HCT116 (cell line): Measurements from ENCODE around the gene C4orf50. TPM values are rescaled to one million over a fixed set of nuclear protein-coding genes. Genes with fewer than 3 reads are reported as not detected.

Experiments
- ATAC-seq: fragments of 200-7000 bp; cut with Tn5 transposase; 2 replicates; pipeline ENCODE4 v1.9.1; 2020; ENCODE audit warnings: mild to moderate bottlenecking, moderate library complexity
- BruUV-seq: library from RNA; stranded (reverse); fragments of 400-500 nt; replicated peaks from 2 replicates; lab custom pipeline; 2021; lab: Mats Ljungman, UMichigan
- CTCF ChIA-PET: fragments of 300-600 bp; sonication (Branson Sonifier 250); formaldehyde crosslinking; loops from one replicate; lab custom pipeline; 2021; ENCODE audit warnings: antibody characterized with exemption; lab: Charles Lee
- POLR2A ChIA-PET: fragments of 300-600, 350-600 bp; sonication (Branson Sonifier 250); formaldehyde crosslinking; loops from one replicate; lab custom pipeline; 2021; ENCODE audit warnings: antibody characterized with exemption; lab: Charles Lee
- RAD21 ChIA-PET, 2 experiments: fragments of 300-600 bp; sonication (Branson Sonifier 250); formaldehyde crosslinking; loops; one replicate each; lab custom pipeline; 2023; ENCODE audit warnings: low total read pairs in 2 of 2; ENCODE audit not compliant: uncharacterized antibody in 2 of 2, unreplicated experiment in 2 of 2, low non-redundant PET in 1 of 2; lab: Charles Lee
- DNase-seq: peaks from one replicate; pipeline ENCODE4 v3.0.0-alpha.2; 2010; ENCODE audit warnings: low read depth, low spot score
- H2AFZ ChIP-seq: fragments of 200-600 bp; shearing (Covaris generic), sonication (generic); 2 replicates; pipeline ENCODE4 v1.6.1; 2017; ENCODE audit warnings: low read depth, mixed run types, mixed read lengths, antibody characterized with exemption, low read length; ENCODE audit not compliant: poor library complexity, severe bottlenecking
- H3K27ac ChIP-seq: 2 replicates; pipeline ENCODE4 v1.5.1; 2012; ENCODE audit warnings: low read depth, low read length
- H3K27me3 ChIP-seq: fragments of 200-600 bp; sonication (generic); 2 replicates; pipeline ENCODE4 v1.6.1; 2016; ENCODE audit warnings: mixed run types, low read length, mixed read lengths; ENCODE audit not compliant: insufficient read depth
- H3K36me3 ChIP-seq, 2 experiments: fragments of 200-500 bp in 1 of 2; fragments of 200-600 bp in 1 of 2; sonication (Bioruptor generic) in 1 of 2; sonication (generic) in 1 of 2; 2 replicates each; pipeline versions ENCODE4 v1.5.1 to v1.6.1; 2014 to 2016; ENCODE audit warnings: low read length in 2 of 2, inconsistent platforms in 1 of 2, mixed read lengths in 1 of 2, mixed run types in 1 of 2; ENCODE audit not compliant: insufficient read depth in 2 of 2, control insufficient read depth in 1 of 2
- H3K4me1 ChIP-seq, 2 experiments: fragments of 200-600 bp in 1 of 2; sonication (generic) in 1 of 2; 2 replicates each; pipeline versions ENCODE4 v1.5.1 to v1.6.1; 2012 to 2017; ENCODE audit warnings: low read length in 2 of 2, inconsistent platforms in 1 of 2, mild to moderate bottlenecking in 1 of 2, mixed read lengths in 1 of 2, mixed run types in 1 of 2, moderate library complexity in 1 of 2; ENCODE audit not compliant: insufficient read depth in 2 of 2, control insufficient read depth in 1 of 2
- H3K4me2 ChIP-seq: fragments of 200-600 bp; sonication (generic); 2 replicates; pipeline ENCODE4 v1.6.1; 2017; ENCODE audit warnings: mixed run types, low read length, mixed read lengths
- H3K4me3 ChIP-seq, 2 experiments: fragments of 200-600 bp in 1 of 2; sonication (generic) in 1 of 2; replicated peaks in 1 of 2; 2 replicates each; pipeline ENCODE4 v1.5.1; 2011 to 2016; ENCODE audit warnings: low read length in 2 of 2, control low read depth in 1 of 2, low read depth in 1 of 2, mild to moderate bottlenecking in 1 of 2, mixed read lengths in 1 of 2, mixed run types in 1 of 2
- H3K79me2 ChIP-seq: fragments of 200-600 bp; sonication (generic); 2 replicates; pipeline ENCODE4 v1.6.1; 2017; ENCODE audit warnings: mild to moderate bottlenecking, mixed run types, low read length, moderate library complexity, mixed read lengths; ENCODE audit not compliant: insufficient read depth
- H3K9ac ChIP-seq: fragments of 200-600 bp; sonication (generic); 2 replicates; pipeline ENCODE4 v1.6.1; 2016; ENCODE audit warnings: low read length, mixed read lengths
- H3K9me2 ChIP-seq: fragments of 200-600 bp; sonication (generic), shearing (Covaris generic); 2 replicates; pipeline ENCODE4 v1.6.1; 2017; ENCODE audit warnings: mixed run types, mild to moderate bottlenecking, moderate library complexity; ENCODE audit not compliant: insufficient read depth
- H3K9me3 ChIP-seq, 2 experiments: fragments of 200-500 bp in 1 of 2; fragments of 200-600 bp in 1 of 2; sonication (Bioruptor generic) in 1 of 2; sonication (generic) in 1 of 2; 2 replicates each; pipeline ENCODE4 v1.6.1; 2014 to 2017; ENCODE audit warnings: low read length in 2 of 2, mixed read lengths in 2 of 2, inconsistent platforms in 1 of 2, low read depth in 1 of 2, mild to moderate bottlenecking in 1 of 2, mixed run types in 1 of 2, moderate library complexity in 1 of 2; ENCODE audit not compliant: control insufficient read depth in 1 of 2, insufficient read depth in 1 of 2
- H4K20me1 ChIP-seq: fragments of 200-600 bp; sonication (generic), shearing (Covaris generic); 2 replicates; pipeline ENCODE4 v1.6.1; 2017; ENCODE audit warnings: mixed run types, mild to moderate bottlenecking, moderate library complexity; ENCODE audit not compliant: insufficient read depth
- CEBPB ChIP-seq: IDR thresholded peaks from 2 replicates; pipeline ENCODE4 v1.6.1; 2012; ENCODE audit warnings: low read depth
- EGR1 ChIP-seq: IDR thresholded peaks from 2 replicates; pipeline ENCODE4 v1.6.1; 2012; ENCODE audit warnings: low read depth
- EZH2 ChIP-seq: fragments of 200-600 bp; sonication (generic); IDR thresholded peaks from 2 replicates; pipeline ENCODE4 v1.6.1; 2017; ENCODE audit warnings: antibody characterized with exemption, mixed run types
- JUND ChIP-seq: IDR thresholded peaks from 2 replicates; pipeline ENCODE4 v1.6.1; 2012
- POLR2A ChIP-seq: IDR thresholded peaks from 2 replicates; pipeline ENCODE4 v1.7.0; 2011; ENCODE audit warnings: borderline replicate concordance; ENCODE audit not compliant: insufficient read depth, insufficient read length; ENCODE audit errors: extremely low read depth
- SIN3A ChIP-seq: IDR thresholded peaks from 2 replicates; pipeline ENCODE4 v1.6.1; 2012; ENCODE audit warnings: low read depth
- SP1 ChIP-seq: IDR thresholded peaks from 2 replicates; pipeline ENCODE4 v1.6.1; 2012; ENCODE audit warnings: low read depth
- ZNF274 ChIP-seq: fragments of 200-500 bp; sonication (Bioruptor generic); IDR thresholded peaks from 2 replicates; pipeline ENCODE4 v1.6.1; 2014; ENCODE audit warnings: mild to moderate bottlenecking, low read depth, low read length, inconsistent platforms
- intact Hi-C: fragments of 100-400 bp; cut with micrococcal nuclease; formaldehyde crosslinking; loops from 2 replicates; pipeline ENCODE4 v1.10.0; 2022
- total RNA-seq: library from RNA; stranded (reverse); gene quantifications from one replicate; pipeline ENCODE4 v1.2.1, GENCODE V29; 2021; ENCODE audit not compliant: unreplicated experiment
- TF ChIP-seq, protein P1 (sequence below), 3 experiments: fragments of 200-600 bp in 1 of 3; sonication (generic) in 1 of 3; IDR thresholded peaks in 2 of 3; conservative IDR thresholded peaks in 1 of 3; 2 replicates each; pipeline ENCODE4 v1.5.1; 2012 to 2017; ENCODE audit warnings: low read depth in 2 of 3, low read length in 2 of 3, antibody characterized with exemption in 1 of 3, borderline replicate concordance in 1 of 3, control low read depth in 1 of 3, mild to moderate bottlenecking in 1 of 3, mixed read lengths in 1 of 3, mixed run types in 1 of 3, moderate library complexity in 1 of 3; ENCODE audit not compliant: insufficient read depth in 1 of 3
- TF ChIP-seq, protein P2 (sequence below): IDR thresholded peaks from 2 replicates; pipeline ENCODE4 v1.6.1; 2011; ENCODE audit warnings: mild to moderate bottlenecking, low read length, moderate library complexity; ENCODE audit not compliant: insufficient replicate concordance; ENCODE audit errors: extremely low read depth
- TF ChIP-seq, protein P3 (sequence below): IDR thresholded peaks from 2 replicates; pipeline ENCODE4 v1.6.1; 2012

C4orf50 gene
- total RNA-seq, 1 experiment from 2014 or later, result not detected

DNA sequence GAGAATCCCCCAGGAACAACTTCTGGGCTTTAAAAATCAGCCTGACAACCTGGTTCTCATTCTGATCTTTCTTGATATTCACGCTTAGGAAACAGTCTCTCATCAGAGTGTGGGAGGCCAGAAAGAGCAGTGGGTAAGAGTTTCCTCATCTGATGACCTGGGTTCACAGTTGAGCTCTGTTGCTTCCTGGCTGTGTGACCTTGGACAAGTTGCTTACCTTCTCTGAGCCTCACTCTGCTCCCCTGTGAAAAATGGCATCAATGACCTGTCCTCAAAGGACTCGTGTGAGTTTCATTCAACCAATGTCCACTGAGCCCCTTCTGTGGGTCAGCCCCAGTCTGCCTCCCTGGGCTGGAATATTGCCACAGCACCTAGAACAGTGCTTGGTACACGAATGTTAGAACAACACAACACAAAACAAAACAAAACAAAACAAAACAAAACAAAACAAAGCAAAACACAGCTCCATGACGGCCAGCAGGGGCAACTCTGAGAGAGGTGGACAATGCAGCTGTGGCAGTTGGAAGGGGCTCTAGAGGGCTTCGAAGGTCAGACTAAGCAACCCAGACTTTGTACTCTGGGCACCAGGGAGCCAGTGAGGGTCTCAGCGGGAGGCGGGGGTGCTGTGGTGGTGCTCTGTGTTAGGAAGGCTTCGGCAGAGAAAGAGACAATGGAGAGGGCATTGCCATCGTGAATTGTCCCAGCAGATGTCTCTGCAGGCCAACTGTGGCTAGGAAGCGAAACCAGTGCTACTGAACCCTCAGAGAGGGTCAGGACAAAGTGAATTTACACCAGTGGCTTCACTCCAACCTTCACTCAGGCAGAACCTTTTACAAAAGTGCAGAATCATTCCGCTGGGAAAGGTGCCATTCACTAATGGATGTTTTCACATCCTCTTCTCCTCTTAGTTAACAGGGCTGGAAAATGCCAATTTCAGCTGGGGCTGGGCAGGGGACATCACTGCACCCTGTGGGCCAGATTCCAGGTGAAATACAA, 14.3 kb upstream of the C4orf50 start:
- TF ChIP-seq, protein P1, sequence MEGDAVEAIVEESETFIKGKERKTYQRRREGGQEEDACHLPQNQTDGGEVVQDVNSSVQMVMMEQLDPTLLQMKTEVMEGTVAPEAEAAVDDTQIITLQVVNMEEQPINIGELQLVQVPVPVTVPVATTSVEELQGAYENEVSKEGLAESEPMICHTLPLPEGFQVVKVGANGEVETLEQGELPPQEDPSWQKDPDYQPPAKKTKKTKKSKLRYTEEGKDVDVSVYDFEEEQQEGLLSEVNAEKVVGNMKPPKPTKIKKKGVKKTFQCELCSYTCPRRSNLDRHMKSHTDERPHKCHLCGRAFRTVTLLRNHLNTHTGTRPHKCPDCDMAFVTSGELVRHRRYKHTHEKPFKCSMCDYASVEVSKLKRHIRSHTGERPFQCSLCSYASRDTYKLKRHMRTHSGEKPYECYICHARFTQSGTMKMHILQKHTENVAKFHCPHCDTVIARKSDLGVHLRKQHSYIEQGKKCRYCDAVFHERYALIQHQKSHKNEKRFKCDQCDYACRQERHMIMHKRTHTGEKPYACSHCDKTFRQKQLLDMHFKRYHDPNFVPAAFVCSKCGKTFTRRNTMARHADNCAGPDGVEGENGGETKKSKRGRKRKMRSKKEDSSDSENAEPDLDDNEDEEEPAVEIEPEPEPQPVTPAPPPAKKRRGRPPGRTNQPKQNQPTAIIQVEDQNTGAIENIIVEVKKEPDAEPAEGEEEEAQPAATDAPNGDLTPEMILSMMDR (IDR thresholded peaks at IDR 0.05 in 2 of 3, conservative IDR thresholded peaks at IDR 0.05 in 1 of 3; ENCODE audit: borderline replicate concordance in 1 of 3, insufficient read depth in 1 of 3, low read depth in 2 of 3, low read length in 2 of 3), result 0 out of 6 replicates have a peak, but pooled peaks of 1 of the 3 experiments have one; percentile 12
- TF ChIP-seq EGR1 (no peak), SP1 (no peak)
- ChIA-PET POLR2A (no interaction called here), RAD21 (no interaction called here), CTCF (no interaction called here)
- Histone ChIP-seq H4K20me1 (no peaks in the 10 kb centered on the region), H3K4me2 (no peak overlapping the region), H3K9ac (no peak overlapping the region), H3K36me3 (no peaks in the 10 kb centered on the region), H3K4me1 (no peaks in the 10 kb centered on the region), H3K4me3 (no peak overlapping the region), H3K79me2 (no peaks in the 10 kb centered on the region), H2AFZ (no peak overlapping the region), H3K27me3 (no peaks in the 10 kb centered on the region), H3K9me2 (no peaks in the 10 kb centered on the region), H3K27ac (no peak overlapping the region), H3K9me3 (no peaks in the 10 kb centered on the region)
- ATAC-seq, result peak; percentile 34; the same call in 1 of the 2 replicates
- no peak for DNase-seq
- BruUV-seq, result no TSS peak
- intact Hi-C loops, result no loop called here

DNA sequence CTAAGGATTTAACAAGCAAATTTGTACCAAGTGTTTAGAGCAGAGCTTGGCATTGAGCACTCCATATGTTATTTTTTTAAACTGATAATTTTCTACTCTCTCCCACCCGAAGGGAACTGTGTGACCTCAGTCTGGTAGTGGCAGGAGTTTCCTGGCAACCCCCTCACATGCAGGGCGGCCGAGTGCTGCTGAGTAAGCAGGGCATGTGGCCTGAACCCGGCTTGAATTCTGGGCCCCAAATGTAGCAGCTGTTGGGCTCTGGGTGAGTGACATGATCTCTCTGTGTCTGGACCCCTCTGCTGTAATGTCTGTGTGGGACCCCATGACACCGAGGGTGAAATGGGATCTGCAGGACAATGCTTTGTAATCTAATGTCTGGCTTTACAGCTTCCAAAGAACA, 13.6 kb upstream of the C4orf50 start:
- CTCF ChIA-PET, result interaction anchor here (1.3 kb wide), 1 partner anchor 12 kb away, joined by 3 read pairs; no protein-coding TSS in a partner anchor
- no peaks in the 10 kb centered on the region for H3K27me3 ChIP-seq
- RAD21 ChIA-PET, result no interaction called here
- H2AFZ ChIP-seq, result no peak overlapping the region
- H3K79me2 ChIP-seq, result no peaks in the 10 kb centered on the region
- DNase-seq, result no peak
- no peaks in the 10 kb centered on the region for H3K36me3 ChIP-seq
- no peaks in the 10 kb centered on the region for H3K9me3 ChIP-seq
- intact Hi-C loops, result no loop called here
- no TSS peak for BruUV-seq
- no peak overlapping the region for H3K4me3 ChIP-seq
- H4K20me1 ChIP-seq, result no peaks in the 10 kb centered on the region
- no peak overlapping the region for H3K4me2 ChIP-seq
- no peak overlapping the region for H3K27ac ChIP-seq
- no peaks in the 10 kb centered on the region for H3K4me1 ChIP-seq
- no peak overlapping the region for H3K9ac ChIP-seq
- no peaks in the 10 kb centered on the region for H3K9me2 ChIP-seq
- POLR2A ChIA-PET, result no interaction called here
- no peak for ATAC-seq
- TF ChIP-seq POLR2A (no peak), EZH2 (no peak), JUND (no peak), ZNF274 (no peak), SIN3A (no peak), SP1 (no peak), CEBPB (no peak)
- TF ChIP-seq, protein P2, sequence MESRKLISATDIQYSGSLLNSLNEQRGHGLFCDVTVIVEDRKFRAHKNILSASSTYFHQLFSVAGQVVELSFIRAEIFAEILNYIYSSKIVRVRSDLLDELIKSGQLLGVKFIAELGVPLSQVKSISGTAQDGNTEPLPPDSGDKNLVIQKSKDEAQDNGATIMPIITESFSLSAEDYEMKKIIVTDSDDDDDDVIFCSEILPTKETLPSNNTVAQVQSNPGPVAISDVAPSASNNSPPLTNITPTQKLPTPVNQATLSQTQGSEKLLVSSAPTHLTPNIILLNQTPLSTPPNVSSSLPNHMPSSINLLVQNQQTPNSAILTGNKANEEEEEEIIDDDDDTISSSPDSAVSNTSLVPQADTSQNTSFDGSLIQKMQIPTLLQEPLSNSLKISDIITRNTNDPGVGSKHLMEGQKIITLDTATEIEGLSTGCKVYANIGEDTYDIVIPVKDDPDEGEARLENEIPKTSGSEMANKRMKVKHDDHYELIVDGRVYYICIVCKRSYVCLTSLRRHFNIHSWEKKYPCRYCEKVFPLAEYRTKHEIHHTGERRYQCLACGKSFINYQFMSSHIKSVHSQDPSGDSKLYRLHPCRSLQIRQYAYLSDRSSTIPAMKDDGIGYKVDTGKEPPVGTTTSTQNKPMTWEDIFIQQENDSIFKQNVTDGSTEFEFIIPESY, result no peak
- TF ChIP-seq, protein P1 (IDR thresholded peaks at IDR 0.05 in 2 of 3, conservative IDR thresholded peaks at IDR 0.05 in 1 of 3; ENCODE audit: borderline replicate concordance in 1 of 3, insufficient read depth in 1 of 3, low read depth in 2 of 3, low read length in 2 of 3), result no peak
- TF ChIP-seq, protein P3, sequence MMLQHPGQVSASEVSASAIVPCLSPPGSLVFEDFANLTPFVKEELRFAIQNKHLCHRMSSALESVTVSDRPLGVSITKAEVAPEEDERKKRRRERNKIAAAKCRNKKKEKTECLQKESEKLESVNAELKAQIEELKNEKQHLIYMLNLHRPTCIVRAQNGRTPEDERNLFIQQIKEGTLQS, result no peak
